GM21786 (cell line): Measurements from ENCODE around the gene SPDYE1.
A peak's percentile ranks its signal among the peaks of the same experiment; 100 is the strongest.
"Not testable (repeated sequence)": the region's sequence is repeated elsewhere in the genome, so short reads cannot be mapped to it uniquely, and the experiment has no call there.

Experiments
- ATAC-seq: cut with Tn5 transposase; IDR thresholded peaks from one replicate; pipeline ENCODE4 v1.9.1; 2021; ENCODE audit not compliant: unreplicated experiment

Gene SPDYE1, protein sequence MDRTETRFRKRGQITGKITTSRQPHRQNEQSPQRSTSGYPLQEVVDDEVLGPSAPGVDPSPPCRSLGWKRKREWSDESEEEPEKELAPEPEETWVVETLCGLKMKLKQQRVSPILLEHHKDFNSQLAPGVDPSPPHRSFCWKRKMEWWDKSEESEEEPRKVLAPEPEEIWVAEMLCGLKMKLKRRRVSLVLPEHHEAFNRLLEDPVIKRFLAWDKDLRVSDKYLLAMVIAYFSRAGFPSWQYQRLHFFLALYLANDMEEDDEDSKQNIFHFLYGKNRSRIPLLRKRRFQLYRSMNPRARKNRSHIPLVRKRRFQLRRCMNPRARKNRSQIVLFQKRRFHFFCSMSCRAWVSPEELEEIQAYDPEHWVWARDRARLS

DNA sequence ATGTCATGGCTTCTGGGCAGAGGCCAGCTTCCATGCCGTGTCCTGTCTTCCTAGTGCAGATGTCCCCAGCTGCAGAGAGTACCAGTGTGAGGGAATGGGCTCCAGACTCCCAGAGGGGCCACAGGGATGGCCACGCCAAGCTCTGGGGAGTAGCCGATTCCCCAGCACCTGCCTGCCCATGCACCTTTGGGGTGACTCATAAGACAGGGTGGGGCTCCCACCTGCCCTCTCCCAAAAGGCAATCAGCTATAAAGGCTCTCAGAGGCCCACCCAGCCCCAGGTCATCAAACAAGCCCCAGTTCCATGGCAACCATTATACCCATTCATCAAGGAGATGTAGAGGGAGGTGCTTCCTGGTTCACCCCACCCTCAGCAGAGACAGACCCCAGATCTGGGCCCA lies at the start of gene SPDYE1:
SPDYE1 (plus strand) TSS at position 366 of the 400 bp plus-strand sequence. CDS start 2,053 bp downstream, outside the sequence.
- ATAC-seq: not testable (repeated sequence)

DNA sequence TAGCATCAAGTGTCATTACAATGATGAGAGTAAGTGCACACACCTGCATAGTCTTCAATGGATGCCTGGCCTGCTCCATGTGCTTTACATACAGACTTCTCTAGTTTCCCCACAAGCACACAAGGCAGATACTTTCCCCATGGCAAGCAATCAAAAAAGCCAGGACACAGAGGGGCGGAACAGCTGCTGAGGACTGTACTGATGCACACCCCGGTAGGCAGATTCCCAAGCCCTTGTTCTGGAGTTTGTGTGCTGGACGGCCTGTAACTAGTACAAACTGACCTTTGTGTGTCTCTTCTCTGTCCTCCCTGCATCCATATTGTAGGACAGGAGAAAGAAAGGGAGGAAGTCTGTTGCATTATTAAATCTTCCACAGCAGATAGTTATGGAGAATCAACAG lies 45.7 kb upstream of the SPDYE1 start:
- no peak for ATAC-seq

DNA sequence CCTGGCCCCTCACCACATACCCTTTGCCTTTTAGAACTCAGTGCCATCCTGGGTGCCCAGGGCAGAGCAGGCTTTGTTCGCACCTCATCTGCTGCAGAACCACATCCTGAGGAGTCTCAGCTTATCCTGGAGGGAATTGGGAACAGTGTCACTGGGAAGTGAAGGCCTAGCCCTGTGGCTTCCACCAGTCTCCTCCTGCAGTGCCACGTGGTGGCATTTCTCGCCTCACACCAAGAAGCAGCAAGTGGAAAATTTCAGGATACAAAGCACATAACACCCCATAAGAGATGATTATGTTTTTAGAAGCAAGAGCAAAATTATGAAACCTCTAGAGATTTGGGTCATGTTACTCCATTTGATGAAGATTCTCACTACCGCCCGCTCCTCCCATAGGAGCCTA lies 44.6 kb upstream of the SPDYE1 start:
- ATAC-seq: no peak

DNA sequence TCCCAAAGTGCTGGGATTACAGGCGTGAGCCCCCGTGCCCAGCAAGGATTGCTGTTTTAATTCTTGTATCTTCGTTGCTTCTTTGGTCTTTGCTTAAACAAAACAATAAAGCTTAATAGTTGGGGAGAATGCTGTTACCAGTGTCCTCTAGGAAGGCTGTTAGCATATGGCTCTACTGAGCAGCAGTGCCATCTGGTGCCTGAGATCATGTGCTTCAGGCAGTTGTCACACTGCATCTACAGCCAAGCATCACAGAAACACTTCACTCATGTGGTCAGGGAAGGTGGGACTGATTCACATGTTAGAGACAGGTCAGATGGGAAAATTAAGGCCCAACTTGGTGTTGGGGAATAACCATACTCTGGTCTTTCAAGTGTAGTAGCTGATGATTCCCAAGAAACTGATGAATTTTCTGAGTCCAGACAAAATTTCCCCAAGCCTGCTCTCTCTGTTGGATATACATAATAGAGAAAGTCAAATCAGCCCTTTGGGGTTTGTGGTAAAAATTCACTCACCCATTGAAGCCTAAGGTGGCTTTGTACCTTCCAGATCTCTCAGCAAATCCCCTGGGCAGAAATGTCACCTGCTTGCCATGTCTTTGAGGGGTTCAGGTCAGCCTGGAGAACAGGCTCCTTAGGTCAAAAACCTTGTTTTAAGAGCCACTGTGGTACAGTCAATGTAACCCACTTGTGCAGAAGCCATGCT lies 43.0 kb upstream of the SPDYE1 start:
- peak; percentile 79 for ATAC-seq

DNA sequence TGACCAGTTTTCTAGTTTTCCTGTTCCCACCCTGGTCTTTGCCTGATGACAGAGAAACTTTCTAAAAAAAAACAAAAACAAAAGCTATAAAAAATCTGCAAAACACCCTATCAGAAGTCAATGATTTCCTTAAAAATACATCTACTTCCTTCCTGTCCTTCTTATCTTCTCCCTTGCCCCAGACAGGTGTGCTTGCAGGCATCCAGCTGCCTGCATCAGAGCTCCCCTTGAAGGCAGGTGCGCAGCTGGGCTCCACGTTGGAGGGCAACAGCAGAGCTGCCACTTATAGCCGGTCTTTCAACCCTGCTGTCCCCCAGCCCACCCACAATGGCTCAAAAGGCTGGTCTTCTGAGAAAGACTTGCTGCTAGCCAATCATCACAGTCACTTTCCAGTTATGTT lies 41.7 kb upstream of the SPDYE1 start:
- ATAC-seq: no peak

DNA sequence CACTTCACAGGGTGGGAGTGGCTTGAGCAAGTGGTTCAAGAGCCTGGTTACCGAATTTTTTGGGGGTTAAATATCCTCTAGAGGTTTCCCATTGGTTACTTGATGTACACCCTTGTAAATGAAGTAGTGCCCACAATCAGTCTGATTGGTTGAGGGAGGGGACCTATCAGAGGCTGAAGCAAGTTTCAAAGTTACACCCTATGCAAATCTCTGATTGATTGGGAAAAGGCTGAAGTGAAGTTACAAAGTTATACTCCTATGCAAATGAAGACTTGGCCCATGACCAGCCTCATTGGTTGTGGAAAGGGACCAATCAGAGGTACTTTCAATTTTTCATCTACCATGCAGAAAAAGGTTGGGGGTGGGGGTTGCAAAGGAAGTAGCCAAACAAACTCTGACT lies 36.8 kb upstream of the SPDYE1 start:
- no peak for ATAC-seq

DNA sequence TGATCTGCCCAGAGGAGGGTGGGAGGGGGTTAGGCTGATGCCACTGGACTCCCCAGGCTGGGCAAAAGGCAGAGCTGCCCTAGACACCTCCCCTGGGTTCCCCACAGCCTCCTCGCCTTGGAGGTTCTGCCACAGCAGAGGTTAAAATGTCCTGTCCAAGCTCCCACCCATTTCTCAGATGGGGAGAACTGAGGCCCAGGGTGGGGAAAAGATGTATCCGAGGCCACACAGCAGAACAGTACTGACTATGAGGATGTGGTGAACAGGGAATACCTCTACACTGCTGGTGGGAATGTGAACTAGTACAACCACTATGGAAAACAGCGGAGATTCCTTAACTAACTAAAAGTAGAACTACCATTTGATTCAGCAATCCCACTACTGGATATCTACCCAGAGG lies 31.3 kb upstream of the SPDYE1 start:
- ATAC-seq: not testable (repeated sequence)

DNA sequence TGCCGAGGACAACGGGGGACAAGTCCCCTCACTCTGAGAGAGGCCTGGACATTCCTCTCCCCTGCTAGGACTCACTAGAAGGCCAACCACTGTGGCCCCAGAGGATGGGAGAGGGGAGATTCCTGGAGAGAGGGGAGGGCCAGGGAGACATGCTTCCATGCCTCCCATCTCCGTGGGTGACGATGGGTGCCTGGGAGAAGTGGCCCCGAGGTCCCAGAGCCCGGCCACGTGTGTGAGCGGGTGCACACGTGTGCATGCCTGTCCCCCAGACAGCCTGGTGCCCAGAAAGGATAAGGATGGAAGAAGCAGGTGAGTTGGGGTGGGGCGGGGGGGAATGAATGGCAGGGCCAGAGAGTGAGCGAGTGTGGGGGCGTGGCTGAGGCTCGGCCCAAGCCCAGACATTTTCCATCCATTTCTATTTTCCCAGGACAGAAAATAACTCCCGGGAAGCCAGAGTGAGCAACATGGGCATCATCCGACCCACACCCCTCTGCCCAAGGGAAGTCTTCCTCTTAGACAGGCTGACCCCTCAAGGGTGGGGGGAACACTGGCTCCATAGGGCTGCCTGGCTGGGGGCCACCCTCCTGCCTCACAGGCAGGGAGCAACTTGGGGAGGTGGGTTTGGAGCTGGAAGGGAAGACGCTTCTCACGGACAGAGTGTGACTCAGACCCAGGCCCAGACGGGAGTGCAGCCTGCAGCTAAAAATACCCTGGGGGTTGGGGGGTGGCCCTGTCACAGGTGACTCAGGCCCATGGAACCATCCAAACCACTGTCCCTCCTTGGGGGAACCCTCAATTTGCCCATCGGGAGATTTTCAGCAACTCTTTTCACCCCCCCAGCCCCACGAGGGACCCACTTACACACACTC lies 29.3 kb upstream of the SPDYE1 start:
- not testable (repeated sequence) for ATAC-seq

DNA sequence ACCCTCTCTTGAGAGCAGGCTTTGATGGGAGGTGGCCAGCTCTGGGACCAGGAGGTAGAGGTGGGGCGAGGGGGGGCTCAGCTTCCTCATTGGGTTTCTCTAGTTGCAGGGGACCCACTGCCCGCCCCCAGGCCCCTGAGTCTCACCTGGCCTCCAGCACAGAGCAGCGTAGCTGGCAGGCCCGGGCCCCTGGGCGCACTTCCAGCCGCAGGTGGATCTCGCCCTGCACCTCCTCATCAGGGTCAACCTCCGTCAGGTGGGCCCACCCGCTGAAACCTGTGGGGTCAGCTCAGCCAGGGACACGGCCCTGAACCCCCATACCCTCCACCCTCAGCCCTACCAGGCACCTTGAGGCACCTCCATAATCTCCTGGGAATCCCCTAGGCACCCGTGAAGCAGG lies 28.1 kb upstream of the SPDYE1 start:
- ATAC-seq: not testable (repeated sequence)

DNA sequence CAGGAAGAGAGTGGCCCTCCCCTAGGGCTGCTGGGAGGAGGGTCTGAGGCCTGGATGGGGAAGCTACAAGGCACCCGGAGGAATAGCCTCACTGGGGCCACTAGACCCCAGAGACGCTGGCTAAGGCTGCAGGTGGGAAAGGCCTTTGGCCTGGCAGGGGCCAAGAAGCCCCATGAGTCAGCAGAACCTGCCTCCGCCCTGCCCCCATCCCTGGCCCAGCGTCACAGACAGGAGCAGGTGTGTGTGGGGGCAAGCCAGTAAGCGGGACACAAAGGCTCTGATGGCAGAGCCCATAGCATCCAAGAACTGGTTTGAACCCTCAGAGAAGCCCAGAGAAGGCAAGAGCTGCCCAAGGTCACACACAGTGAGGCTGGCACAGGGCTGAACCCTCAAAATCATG lies 27.0 kb upstream of the SPDYE1 start:
- ATAC-seq: not testable (repeated sequence)

DNA sequence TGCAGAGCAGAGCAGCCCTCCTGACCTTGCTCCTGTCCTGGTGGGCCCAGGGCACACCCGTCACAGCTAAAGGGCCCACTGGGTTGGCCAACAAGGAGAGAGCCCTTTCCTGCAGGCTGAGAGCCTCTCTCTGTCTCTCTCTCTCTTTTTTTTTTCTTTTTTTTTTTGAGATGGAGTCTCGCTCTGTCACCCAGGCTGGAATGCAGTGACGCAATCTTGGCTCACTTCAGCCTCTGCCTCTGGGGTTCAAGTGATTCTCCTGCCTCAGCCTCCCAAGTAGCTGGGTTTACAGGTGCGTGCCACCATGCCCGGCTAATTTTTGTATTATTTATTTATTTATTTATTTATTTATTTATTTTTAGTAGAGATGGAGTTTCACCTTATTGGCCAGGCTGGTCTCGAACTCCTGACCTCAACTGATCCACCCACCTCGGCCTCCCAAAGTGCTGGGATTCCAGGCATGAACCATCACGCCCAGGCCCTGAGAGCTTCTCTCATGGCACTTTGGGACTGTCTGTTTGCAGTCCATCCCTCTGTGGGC lies 23.6 kb upstream of the SPDYE1 start:
- ATAC-seq: not testable (repeated sequence)

DNA sequence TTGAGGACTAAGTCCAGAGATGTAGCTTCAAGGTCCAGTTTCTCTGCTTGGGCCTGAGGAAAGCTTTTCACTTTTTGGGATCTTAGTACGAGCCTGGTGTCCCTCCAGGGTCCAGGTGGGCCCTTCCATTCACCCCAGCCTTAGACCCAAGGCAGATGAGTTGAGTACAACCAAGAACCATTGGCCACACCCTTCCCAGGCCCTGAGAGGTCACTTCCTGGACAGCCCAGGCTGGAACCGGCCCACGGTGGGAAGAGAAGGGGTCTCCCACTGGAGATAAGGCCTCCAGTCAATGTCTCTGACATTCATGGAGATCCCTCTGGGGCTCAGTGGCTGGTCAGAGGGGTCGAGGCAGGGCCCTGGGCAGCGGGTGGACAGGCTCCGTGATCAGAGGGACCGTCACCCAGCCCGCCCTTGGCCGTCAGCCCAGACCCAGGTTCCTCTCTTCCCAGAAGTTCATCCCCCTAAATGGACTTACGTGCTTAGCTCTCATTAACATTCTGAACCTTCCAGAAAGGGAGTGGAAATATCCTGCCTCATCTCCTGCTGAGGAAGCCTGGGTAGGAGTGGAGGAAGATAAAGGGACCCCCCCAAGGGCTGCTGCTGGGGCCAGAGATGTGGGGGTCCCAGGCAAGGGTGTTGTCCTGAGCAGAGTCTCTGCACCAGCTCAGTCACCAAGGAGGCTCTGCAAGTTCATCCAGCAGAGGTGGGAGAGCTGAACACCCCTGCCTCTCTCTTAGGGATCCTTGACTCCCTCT lies 22.8 kb upstream of the SPDYE1 start:
- not testable (repeated sequence) for ATAC-seq

DNA sequence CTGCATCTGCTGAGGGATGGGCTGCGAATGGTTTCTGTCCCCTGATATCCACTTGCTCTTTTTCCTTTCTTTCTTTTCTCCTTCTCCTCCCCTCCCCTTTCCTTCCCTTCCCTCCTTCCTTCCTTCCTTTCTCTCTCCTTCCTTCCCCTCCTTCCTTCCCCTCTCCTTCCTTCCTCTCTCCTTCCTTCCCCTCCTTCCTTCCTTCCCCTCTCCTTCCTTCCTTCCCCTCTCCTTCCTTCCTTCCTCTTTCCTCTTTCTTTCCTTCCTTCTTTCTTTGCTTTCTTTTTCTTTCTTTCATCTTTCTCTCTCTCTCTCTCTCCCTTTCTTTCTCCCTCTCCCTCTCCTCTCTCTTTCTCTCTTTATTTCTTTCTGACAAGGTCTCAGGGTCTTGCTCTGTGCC lies 20.2 kb upstream of the SPDYE1 start:
- ATAC-seq: no peak

DNA sequence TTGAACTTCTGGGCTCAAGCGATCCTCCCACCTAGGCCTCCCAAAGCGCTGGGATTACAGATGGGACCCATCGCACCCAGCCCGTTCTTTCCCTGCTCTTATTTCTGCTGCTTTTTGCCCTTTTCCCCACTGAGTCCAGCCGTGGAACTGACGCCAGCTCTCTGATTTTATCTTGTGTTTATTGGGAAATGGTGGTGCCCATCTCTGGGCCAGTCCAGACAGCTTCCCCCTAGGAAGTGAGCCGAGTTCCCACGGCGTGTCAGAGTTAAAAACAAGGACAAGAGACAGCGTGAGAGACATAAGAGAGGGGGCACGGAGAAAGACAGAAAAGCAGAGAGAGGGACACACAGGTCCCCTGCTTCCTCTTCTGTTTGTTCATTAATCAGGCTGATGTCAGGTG lies 19.6 kb upstream of the SPDYE1 start:
- ATAC-seq: not testable (repeated sequence)

DNA sequence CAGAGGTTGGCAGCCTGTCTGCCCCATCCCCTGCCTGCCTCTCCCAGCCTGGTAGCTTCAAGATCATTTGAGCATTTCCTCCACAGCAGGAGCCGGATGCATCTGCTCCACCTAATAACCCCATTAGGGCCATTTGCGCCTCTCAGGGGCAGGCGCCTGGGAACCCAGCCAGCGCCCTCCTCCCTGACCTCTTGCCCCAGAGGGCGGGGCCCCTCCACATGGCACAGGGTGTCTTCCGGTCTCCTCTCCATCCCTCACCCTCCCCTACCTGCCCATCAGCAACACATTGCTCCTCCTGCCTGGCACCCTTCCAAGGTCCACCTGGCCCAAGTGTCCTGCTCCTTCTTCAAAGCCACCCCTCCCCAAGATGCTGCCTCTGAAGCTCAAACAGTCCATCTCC lies 14.8 kb upstream of the SPDYE1 start:
- not testable (repeated sequence) for ATAC-seq

DNA sequence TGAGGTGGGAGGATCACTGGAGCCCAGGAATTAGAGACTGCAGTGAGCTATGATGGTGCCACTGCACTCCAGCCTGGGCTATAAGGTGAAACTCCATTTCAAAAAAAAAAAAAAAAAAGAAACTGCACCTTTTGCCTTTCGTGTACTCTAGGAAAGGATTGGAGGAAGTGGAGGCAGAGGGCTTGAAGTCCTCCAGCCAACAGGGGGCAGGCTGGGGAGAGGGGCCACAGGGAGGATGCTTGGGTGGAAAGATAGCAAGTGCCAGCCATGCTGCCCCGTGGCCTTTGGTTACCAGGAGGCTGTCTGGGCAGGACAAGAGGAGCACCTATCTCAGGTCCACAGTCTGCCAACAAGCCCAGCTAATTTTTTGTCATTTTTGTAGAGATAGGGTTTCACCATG lies 14.0 kb upstream of the SPDYE1 start:
- ATAC-seq: not testable (repeated sequence)

DNA sequence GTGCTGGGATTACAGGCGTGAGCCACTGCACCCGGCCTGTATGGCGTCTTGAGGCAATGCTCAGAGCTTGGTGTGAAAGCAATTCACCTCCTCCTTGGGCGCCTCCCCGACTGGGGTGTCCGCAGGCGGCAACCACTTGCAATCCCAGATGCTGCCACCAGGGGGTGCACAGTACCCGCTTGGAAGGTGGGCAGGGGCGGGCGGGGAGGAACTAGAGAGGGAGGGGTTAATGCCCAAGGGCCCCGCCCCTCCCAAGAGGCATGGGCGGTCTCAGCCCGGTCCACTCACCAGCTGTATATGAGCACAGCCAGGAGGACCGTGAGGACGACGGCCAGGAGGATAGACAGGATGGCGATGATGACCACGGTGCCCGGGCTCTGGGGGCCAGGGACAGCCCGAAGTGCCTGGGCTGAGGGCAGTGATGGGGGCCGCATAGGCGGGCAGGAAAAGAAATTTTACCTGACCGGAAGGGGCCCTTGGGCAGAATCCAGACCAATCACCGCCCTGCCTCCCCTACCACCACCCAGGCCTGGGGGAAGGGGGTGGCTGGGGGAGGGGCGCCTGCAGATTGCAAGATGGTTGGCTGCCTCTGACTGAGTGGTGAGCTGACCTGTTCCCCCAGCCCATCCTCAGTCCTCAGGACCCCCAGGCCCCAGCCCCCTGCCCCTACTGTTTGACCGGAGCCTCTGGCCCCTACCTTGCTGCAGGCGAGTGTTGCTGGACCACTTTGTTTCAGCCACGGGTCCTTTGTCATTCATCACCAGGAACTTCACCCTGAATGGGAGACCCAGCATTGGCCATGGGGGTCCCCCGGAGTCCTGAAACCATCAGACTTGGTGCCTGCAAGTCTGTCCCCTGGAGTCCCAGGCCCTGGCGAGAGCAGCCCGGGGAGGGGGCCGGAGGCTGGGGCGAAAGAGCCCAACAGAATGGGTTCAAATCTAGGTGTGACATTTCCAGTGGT lies 11.5 kb upstream of the SPDYE1 start:
- ATAC-seq: peak; percentile 84

DNA sequence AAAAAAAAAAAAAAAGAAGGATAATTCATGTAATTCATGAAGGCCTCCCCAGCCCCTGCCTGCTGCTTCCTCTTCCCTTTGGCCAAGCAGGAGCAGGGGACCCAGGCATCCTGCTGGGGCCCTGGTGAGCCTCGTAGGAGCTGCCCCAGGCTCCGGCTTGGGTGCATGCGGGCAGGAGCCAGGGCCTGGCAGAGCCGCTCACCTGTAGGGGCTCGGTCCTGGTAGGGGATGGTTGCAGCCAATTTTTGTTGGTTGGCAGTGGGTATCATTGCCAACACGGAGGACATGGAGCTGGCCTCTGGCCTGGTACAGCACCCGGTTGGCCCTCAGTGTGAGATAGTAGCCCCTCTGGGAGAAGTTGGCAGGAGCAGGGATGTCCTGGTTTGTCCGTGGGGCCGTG lies 10.2 kb upstream of the SPDYE1 start:
- not testable (repeated sequence) for ATAC-seq

DNA sequence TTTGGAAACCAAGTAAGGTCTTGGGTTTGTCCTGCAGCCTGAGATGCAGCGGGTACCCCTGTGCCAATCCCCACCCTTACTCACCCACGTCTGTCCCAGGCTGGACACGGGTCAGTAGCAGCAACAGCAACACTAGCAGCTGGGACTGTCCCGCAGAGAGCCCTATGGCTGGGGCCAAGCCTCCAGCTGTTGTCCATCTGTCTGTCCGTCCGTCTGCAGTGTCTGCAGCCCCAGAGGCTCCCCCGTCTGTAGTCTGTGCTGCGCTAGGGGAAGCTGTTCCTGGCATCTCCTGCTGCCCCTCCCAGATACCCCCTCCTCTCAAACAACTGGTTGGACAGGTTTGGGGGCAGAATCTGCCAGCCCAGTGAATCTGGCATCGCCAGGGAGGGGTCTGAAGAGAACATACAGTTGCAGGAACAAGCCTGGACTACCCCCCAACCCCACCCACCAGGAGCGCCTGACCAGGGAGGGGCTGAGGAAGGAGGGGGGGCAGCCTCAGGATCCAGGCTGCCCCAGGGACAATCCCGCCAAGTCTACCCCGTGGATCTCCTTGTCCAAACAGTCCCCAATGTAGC lies 7.6 kb upstream of the SPDYE1 start:
- not testable (repeated sequence) for ATAC-seq
